UCSD-AML1 (cell line): Measurements from ENCODE around the gene APOL5.
"Not testable (repeated sequence)": the region's sequence is repeated elsewhere in the genome, so short reads cannot be mapped to it uniquely, and the experiment has no call there.

Experiments used
- DNase-seq: peaks from one replicate; lab custom pipeline; 2025; ENCODE audit not compliant: unreplicated experiment; lab: John Stamatoyannopoulos, UW

Gene APOL5

GRCh38 chr22:35708917-35709316, 8.8 kb upstream of the APOL5 start:
- no peak for DNase-seq

- no peak for DNase-seq
These were observed 6.3 kb upstream of the APOL5 start for GRCh38 chr22:35711336-35711735.

GRCh38 chr22:35712672-35713071, 5.0 kb upstream of the APOL5 start:
- DNase-seq = no peak

- DNase-seq = no peak
These were observed 1.7 kb downstream of the APOL5 start for GRCh38 chr22:35719212-35719875.

GRCh38 chr22:35721960-35722359, 4.3 kb downstream of the APOL5 start:
- no peak for DNase-seq

- no peak for DNase-seq
These were observed 7.8 kb downstream of the APOL5 start for GRCh38 chr22:35725521-35725920.

GRCh38 chr22:35726398-35726797, 8.7 kb downstream of the APOL5 start:
- DNase-seq = no peak

GRCh38 chr22:35726933-35727332, 9.3 kb downstream of the APOL5 start:
- no peak for DNase-seq

- DNase-seq = no peak
These were observed 9.8 kb downstream of the APOL5 start for GRCh38 chr22:35727436-35727835.

GRCh38 chr22:35728639-35729308, 11.1 kb downstream of the APOL5 start:
- DNase-seq = no peak

- no peak for DNase-seq
These were observed 11.6 kb downstream of the APOL5 start for GRCh38 chr22:35729309-35729698.

GRCh38 chr22:35731321-35731720, 13.6 kb downstream of the APOL5 start:
- DNase-seq = no peak

- no peak for DNase-seq
These were observed 14.4 kb downstream of the APOL5 start for GRCh38 chr22:35732116-35732515.

- DNase-seq = no peak
These were observed 15.4 kb downstream of the APOL5 start for GRCh38 chr22:35733036-35733435.

GRCh38 chr22:35733791-35734516, 16.3 kb downstream of the APOL5 start:
- no peak for DNase-seq

GRCh38 chr22:35734517-35734827, 16.8 kb downstream of the APOL5 start:
- no peak for DNase-seq

- DNase-seq = no peak
These were observed 17.9 kb downstream of the APOL5 start for GRCh38 chr22:35735542-35735941.

GRCh38 chr22:35736166-35736565, 18.5 kb downstream of the APOL5 start:
- DNase-seq = no peak

- no peak for DNase-seq
These were observed 19.0 kb downstream of the APOL5 start for GRCh38 chr22:35736701-35737100.

- DNase-seq = not testable (repeated sequence)
These were observed 20.2 kb downstream of the APOL5 start for GRCh38 chr22:35737886-35738285.

- no peak for DNase-seq
These were observed 21.6 kb downstream of the APOL5 start for GRCh38 chr22:35739076-35739930.
